Activated gamma-delta T cell (primary cell): ENCODE results near the gene DDX52.
A peak's percentile ranks its signal among the peaks of the same experiment; 100 is the strongest.
"Not testable (repeated sequence)": the region's sequence is repeated elsewhere in the genome, so short reads cannot be mapped to it uniquely, and the experiment has no call there.

Source experiments
- DNase-seq: peaks from one replicate; lab custom pipeline; 2025; lab: John Stamatoyannopoulos, UW

Gene DDX52

DNA sequence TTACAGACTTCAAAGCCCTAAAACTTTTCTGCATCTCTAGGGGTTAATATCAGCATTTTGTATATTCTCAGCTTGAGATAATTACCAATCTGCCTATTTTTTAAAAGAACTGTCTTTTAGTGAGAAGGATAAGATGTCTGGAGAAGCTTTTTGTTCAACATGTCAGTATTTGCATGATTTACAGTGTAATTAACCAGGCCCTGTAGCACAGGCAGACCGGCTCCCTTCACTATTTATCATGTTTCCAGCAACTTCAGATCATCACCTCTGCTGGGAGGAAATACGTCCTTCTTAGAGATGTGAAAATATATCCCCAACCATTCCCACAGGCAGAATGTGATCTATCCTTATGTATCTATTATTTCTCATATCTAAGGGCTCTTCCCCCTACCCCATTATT, 8.6 kb upstream of the DDX52 start:
- DNase-seq, result no peak

- no peak for DNase-seq
Observed at GRCh38 chr17:37650419-37651003, 7.3 kb upstream of the DDX52 start.

DNA sequence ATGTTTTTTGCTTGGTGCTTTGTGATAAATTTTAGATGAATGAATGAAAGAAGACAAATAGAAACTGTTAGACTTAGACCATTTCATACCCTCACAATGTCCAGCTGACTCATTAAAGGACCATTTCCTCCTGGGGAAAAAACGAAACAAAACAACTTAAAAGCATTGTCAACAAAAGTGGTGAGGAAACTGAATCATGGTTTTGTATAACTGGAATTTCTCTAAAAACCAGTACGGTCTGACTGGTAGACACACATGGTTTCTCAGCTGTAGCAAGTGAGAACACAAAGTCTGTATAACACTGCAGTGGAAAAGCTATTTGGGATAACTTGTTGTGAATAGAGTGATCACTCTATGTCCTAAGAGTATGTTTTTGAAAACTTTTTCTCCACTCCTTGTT, 5.3 kb upstream of the DDX52 start:
- DNase-seq, result no peak

DNA sequence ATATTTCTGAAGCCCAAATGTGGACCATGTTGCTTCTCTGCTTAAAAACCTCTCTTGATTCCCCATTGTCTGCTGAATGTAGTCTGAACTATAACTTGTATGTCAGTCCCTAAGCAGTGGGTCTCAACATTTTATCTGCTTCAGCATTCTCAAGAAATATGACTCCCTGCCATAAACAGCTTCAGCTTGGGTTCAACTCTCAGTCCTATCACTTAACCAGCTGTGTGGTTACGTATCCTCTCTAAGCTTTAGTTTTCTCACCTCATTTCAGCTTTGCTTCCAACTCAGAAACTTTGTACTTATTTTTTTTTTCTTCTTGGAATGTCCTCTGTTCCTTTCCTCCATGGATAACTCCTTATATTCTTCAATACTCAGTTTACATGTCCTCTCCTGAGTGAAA, 4.6 kb upstream of the DDX52 start:
- DNase-seq, result no peak

- no peak for DNase-seq
Observed at GRCh38 chr17:37643869-37644268, 623 bp upstream of the DDX52 start.

- no peak for DNase-seq
Observed at GRCh38 chr17:37642681-37643080, 565 bp downstream of the DDX52 start.

DNA sequence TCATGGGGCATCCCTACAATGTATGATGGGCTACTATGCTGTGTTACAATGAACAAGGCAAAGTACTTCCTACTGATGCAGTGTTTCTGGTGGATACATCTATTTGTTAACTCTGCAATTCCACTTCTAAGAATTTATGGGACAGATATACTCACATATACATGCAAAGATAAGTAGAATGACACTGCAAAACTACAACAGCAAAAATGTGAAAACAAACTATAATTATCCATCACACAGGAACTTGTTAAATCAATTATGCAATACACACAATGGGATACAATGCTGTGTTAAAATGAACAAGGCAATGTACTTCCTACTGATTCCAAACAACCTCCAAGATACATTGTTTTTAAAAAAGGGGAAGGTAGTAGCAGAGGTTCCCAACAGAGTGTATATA, 3.2 kb downstream of the DDX52 start:
- DNase-seq, result no peak

DNA sequence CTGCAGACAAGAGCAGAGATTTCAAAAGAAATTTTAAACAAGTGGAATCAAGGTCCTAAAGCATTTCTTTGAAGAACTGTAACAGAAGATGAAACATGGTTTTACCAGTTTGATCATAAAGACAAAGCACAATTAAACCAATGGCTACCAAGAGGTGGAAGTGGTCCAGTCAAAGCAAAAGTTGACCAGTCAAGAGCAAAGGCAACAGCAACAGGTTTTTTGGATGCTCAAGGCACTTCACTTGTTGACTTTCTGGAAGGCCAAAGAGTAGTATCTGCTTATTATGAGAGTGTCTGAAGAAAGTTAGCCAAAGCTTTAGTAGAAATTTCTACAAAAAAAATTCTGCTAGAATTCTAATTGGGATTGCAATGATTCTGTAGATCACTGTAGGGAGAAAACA, 5.3 kb downstream of the DDX52 start:
- no peak for DNase-seq

DNA sequence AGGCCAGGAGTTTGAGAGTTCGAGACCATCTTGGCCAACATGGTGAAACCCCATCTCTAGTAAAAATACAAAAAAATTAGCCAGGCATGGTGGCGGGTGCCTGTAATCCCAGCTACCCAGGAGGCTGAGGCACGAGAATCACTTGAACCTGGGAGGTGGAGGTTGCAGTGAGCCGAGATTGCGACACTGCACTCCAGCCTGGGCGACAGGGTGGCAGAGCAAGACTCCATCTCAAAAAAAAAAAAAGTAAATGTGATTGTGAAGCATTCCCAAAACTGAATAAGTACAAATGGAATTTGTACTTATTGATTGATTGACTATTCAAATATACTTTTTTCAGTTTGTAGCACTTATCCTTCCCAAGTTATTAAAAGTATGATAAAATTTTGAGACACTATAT, 26.8 kb downstream of the DDX52 start:
- DNase-seq, result not testable (repeated sequence)

DNA sequence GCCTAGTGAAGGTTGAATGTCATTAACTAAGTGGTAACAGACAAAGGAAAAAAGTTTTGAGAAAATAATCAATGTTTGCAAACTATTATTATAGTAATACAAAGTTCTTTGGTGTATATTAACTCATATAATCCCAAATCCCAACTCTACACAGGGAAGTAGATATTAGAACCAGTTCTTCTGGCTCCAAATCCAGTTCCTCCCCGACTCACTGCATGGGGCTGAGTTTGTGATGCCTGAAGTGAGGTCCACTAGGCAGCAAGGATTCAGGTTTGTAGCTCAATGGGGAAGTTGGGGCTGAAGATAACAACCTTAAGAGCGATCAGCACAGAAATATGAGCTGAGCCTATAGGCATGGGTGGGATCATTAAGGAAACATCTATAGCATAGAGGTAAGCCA, 28.4 kb downstream of the DDX52 start:
- DNase-seq, result no peak

GRCh38 chr17:37614391-37614790, 28.9 kb downstream of the DDX52 start:
- DNase-seq, result no peak

- no peak for DNase-seq
Observed at GRCh38 chr17:37610971-37611370, 32.3 kb downstream of the DDX52 start.

DNA sequence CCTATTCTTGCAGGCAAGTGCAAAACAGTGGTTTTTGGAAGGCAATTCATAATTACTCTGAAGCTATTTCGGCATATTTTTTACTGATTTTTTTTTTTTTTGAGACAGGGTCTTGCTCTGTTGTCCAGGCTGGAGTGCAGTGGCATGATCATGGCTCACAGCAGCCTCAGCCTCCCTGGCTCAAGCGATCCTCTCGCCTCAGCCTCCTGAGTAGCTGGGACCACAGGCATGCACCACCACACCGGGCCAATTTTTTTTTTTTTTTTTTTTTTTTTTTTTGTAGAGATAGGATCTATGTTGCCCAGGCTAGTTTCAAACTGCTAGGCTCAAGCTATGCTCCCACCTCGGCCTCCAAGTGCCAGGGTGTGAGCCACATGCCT, 33.2 kb downstream of the DDX52 start:
- DNase-seq, result not testable (repeated sequence)

DNA sequence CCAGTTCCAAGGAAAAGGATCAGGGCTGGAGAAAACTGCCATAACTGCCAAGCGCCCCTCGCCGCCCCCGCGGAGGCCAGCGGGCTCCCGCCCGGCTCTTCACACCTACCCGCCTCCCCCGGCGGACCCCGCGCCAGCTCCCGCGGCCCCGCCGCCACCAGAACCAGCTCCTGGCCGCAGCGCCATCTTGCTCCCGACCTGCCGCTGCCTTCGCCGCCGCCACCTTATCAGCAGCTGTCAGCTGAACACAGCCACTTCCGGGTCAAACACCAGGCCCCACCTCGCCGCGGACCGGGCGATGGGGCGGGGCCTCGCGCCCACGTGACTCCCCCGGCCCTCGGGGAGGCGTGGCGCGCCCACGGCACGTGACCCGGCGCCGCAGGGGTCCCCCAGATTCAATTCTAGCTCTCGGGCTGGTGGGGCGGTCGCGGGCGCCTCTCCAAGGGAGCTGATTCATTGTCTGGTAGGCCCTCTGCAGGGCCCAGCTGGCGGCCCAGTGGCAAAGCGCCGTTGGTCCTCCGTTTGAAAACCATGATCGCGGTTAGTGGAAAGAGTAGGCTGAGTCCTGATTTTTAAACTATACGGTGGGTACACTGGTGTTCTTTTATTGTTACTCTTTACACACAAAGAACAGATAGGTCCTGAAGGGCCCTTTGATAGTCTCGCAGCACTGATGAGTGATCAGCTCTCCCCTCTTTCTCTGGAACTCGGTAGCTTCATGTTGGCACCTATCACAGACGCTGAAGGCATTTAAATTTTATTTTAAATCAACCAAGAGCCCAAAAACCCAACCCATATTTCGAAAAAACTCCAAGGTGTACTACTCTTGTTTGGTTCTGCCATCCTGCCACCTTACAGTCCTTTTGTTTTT, 33.8 kb downstream of the DDX52 start, which contains the start of gene SYNRG:
Gene SYNRG (minus strand): TSS at position 249 of the 871 bp plus-strand sequence. CDS start 63 bp downstream, at position 186.
- DNase-seq, result peak; percentile 98

GRCh38 chr17:37608351-37609169, 34.7 kb downstream of the DDX52 start:
- no peak for DNase-seq

- peak; percentile 16 for DNase-seq
Observed at GRCh38 chr17:37607637-37608331, 35.5 kb downstream of the DDX52 start.

GRCh38 chr17:37605813-37606505, 37.3 kb downstream of the DDX52 start:
- no peak for DNase-seq

DNA sequence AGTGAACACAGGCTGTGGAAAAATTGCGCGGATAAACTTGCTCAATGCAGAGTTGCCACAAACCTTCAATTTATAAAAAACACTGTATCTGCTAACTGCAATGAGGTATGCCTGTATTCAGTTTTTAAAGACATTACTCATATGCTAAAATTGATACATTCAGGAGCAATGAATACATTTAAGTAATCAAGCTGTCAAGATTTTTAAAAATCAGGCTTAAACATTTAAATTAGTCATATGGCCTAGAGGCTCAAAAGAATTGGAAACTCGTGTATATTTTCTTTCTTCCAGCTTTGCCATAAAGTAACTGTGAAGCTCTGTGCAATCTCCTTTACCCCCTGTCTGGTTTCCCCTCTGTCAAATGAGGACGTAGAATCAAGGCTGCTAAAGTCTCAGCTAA, 38.2 kb downstream of the DDX52 start:
- no peak for DNase-seq

DNA sequence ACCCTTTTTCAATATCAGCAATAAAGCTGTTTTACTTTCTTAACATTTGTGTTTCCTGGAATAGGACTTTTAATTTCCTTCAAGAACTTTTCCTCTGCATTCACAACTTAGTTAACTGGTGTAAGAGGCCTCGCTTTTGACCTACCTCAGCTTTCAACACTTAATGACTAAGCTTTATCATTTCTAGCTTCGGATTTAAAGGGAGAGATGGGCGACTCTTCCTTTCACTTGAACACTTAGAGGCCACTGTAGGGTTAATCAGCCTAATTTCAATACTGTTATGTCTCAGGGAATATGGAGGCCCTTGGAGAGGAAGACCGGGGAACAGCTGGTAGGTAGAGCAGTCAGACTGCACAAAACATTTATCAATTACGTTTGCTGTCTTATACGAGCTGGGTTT, 38.7 kb downstream of the DDX52 start:
- DNase-seq, result no peak

- no peak for DNase-seq
Observed at GRCh38 chr17:37598145-37598544, 45.1 kb downstream of the DDX52 start.

- DNase-seq, result no peak
Observed at GRCh38 chr17:37592291-37592690, 51.0 kb downstream of the DDX52 start.
